Neural cell (in vitro differentiated cells): ENCODE measurements around the gene CKAP4.

Experiments used
- CTCF ChIP-seq: fragments of 450-650 bp; IDR thresholded peaks from 2 replicates; pipeline ENCODE4 v1.5.1; 2014; ENCODE audit warnings: antibody characterized with exemption, mild to moderate bottlenecking, moderate library complexity; ENCODE audit not compliant: poor library complexity, severe bottlenecking
- EZH2 ChIP-seq: fragments of 200-600, 300-800 bp; shearing (Covaris generic), sonication (generic); IDR thresholded peaks from 2 replicates; pipeline ENCODE4 v1.6.1; 2014; ENCODE audit warnings: antibody characterized with exemption, low read length, borderline replicate concordance, mild to moderate bottlenecking; ENCODE audit not compliant: insufficient read depth, poor library complexity, severe bottlenecking
- RAD21 ChIP-seq: fragments of 450-650 bp; conservative IDR thresholded peaks from 2 replicates; pipeline ENCODE4 v1.6.1; 2014; ENCODE audit warnings: antibody characterized with exemption, mild to moderate bottlenecking, moderate library complexity

- TF ChIP-seq EZH2, result no peak
- no peak for TF ChIP-seq CTCF
- TF ChIP-seq RAD21, result no peak
Observed at GRCh38 chr12:106234449-106234848, 13.4 kb downstream of the CKAP4 start.
